PC-3 (cell line): ENCODE data around the gene PDGFD. TPM values are rescaled to one million over a fixed set of nuclear protein-coding genes. Genes with fewer than 3 reads are reported as not detected.

Experiments
- ATAC-seq: fragments of 200-7000 bp; cut with Tn5 transposase; 2 replicates; pipeline ENCODE4 v1.9.1; 2020; ENCODE audit warnings: mild to moderate bottlenecking, moderate library complexity
- BruUV-seq: library from RNA; stranded (reverse); fragments of 400-500 nt; replicated peaks from 2 replicates; lab custom pipeline; 2021; lab: Mats Ljungman, UMichigan
- CTCF ChIA-PET: fragments of 300-600 bp; sonication (Branson Sonifier 250); formaldehyde crosslinking; loops from one replicate; lab custom pipeline; 2022; ENCODE audit warnings: antibody characterized with exemption; lab: Charles Lee
- POLR2A ChIA-PET: fragments of 300-600 bp; sonication (Branson Sonifier 250); formaldehyde crosslinking; loops from one replicate; lab custom pipeline; 2022; ENCODE audit warnings: antibody characterized with exemption; ENCODE audit not compliant: unreplicated experiment; lab: Charles Lee
- DNase-seq: peaks from one replicate; pipeline ENCODE4 v3.0.0-alpha.2; 2015
- H2AFZ ChIP-seq: fragments of 300-600 bp; sonication (generic); 2 replicates; pipeline ENCODE4 v1.6.0; 2016; ENCODE audit warnings: antibody characterized with exemption, low read length
- H3F3A ChIP-seq: fragments of 300-600 bp; sonication (generic); one replicate; pipeline ENCODE4 v1.6.0; 2017; ENCODE audit warnings: antibody characterized with exemption, low read length, control low read depth, mild to moderate bottlenecking; ENCODE audit not compliant: unreplicated experiment
- H3K27ac ChIP-seq: fragments of 300-600 bp; sonication (generic); 2 replicates; pipeline ENCODE4 v1.5.1; 2016; ENCODE audit warnings: mild to moderate bottlenecking, low read length
- H3K27me3 ChIP-seq: fragments of 300-600 bp; sonication (generic); 2 replicates; pipeline ENCODE4 v1.6.1; 2016; ENCODE audit warnings: low read length, mixed read lengths
- H3K36me3 ChIP-seq: fragments of 300-600 bp; sonication (generic); 2 replicates; pipeline ENCODE4 v1.6.1; 2016; ENCODE audit warnings: low read depth, mixed run types, low read length, mixed read lengths
- H3K4me1 ChIP-seq: fragments of 300-600 bp; sonication (generic); 2 replicates; pipeline ENCODE4 v1.5.1; 2016; ENCODE audit warnings: low read length; ENCODE audit not compliant: insufficient read depth
- H3K4me2 ChIP-seq: fragments of 300-600 bp; sonication (generic); 2 replicates; pipeline ENCODE4 v1.6.0; 2016; ENCODE audit warnings: low read length
- H3K4me3 ChIP-seq: fragments of 300-600 bp; sonication (generic); 2 replicates; pipeline ENCODE4 v1.5.1; 2016; ENCODE audit warnings: mild to moderate bottlenecking, low read length, mixed read lengths
- H3K79me2 ChIP-seq: fragments of 300-600 bp; sonication (generic); 2 replicates; pipeline ENCODE4 v1.6.1; 2017; ENCODE audit warnings: low read length, mixed read lengths
- H3K9ac ChIP-seq: fragments of 300-600 bp; sonication (generic); 2 replicates; pipeline ENCODE4 v1.6.0; 2016; ENCODE audit warnings: mild to moderate bottlenecking, low read length
- H3K9me2 ChIP-seq: fragments of 300-600 bp; sonication (generic); replicated peaks from 2 replicates; pipeline ENCODE4 v1.6.1; 2016; ENCODE audit warnings: mixed run types, low read length, mixed read lengths
- H3K9me3 ChIP-seq: fragments of 300-600 bp; sonication (generic); 2 replicates; pipeline ENCODE4 v1.6.1; 2016; ENCODE audit warnings: low read length, mixed read lengths
- H4K20me1 ChIP-seq: fragments of 300-600 bp; sonication (generic); 2 replicates; pipeline ENCODE4 v1.6.1; 2016; ENCODE audit warnings: low read length, mixed read lengths
- EZH2 ChIP-seq: fragments of 300-600 bp; sonication (generic); IDR thresholded peaks from one replicate; pipeline ENCODE4 v1.6.1; 2017; ENCODE audit warnings: antibody characterized with exemption, mild to moderate bottlenecking, low read length; ENCODE audit not compliant: unreplicated experiment
- EZH2phosphoT487 ChIP-seq: fragments of 300-600 bp; sonication (generic); IDR thresholded peaks from 2 replicates; pipeline ENCODE4 v1.6.1; 2018; ENCODE audit warnings: mild to moderate bottlenecking, antibody characterized with exemption, low read length, borderline replicate concordance
- intact Hi-C: fragments of 100-400 bp; cut with micrococcal nuclease; formaldehyde crosslinking; loops from 2 replicates; pipeline ENCODE4 v1.9.0; 2023
- total RNA-seq: library from RNA; depleted of rRNA; stranded (reverse); fragments of >200 nt; gene quantifications from 2 replicates; pipeline ENCODE4 v1.2.3, GENCODE V29; 2014
- TF ChIP-seq, protein P1 (sequence below): fragments of 300-600 bp; sonication (generic); conservative IDR thresholded peaks from 2 replicates; pipeline ENCODE4 v1.5.1; 2017; ENCODE audit warnings: antibody characterized with exemption, low read depth, mild to moderate bottlenecking, low read length

The PDGFD gene
- total RNA-seq, 1 experiment from 2014 or later, result 5.0 TPM

DNA sequence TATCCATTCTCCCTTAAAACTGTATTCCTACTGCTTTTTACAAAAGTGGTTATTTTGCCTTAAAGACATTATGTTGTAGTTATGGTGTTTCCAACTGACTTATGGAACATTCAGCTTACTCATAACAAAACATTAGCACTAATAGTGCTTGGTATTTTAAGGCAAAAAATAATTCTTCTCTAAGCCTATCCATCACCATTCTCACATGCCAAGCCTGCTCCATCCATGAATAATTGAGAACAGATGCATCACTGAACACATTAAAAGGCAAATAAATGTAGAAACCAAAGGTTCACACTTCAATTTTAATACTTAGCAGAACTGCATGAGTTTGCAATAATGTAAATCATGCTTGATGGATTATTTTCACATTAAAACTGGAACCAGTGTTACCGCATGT is 169.9 kb downstream of the PDGFD start:
- TF ChIP-seq EZH2phosphoT487 (no peak), EZH2 (no peak)
- TF ChIP-seq, protein P1, sequence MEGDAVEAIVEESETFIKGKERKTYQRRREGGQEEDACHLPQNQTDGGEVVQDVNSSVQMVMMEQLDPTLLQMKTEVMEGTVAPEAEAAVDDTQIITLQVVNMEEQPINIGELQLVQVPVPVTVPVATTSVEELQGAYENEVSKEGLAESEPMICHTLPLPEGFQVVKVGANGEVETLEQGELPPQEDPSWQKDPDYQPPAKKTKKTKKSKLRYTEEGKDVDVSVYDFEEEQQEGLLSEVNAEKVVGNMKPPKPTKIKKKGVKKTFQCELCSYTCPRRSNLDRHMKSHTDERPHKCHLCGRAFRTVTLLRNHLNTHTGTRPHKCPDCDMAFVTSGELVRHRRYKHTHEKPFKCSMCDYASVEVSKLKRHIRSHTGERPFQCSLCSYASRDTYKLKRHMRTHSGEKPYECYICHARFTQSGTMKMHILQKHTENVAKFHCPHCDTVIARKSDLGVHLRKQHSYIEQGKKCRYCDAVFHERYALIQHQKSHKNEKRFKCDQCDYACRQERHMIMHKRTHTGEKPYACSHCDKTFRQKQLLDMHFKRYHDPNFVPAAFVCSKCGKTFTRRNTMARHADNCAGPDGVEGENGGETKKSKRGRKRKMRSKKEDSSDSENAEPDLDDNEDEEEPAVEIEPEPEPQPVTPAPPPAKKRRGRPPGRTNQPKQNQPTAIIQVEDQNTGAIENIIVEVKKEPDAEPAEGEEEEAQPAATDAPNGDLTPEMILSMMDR, result no peak
- no peak overlapping the region for H3K4me3 ChIP-seq
- no peak overlapping the region for H3K27ac ChIP-seq
- no peaks in the 10 kb centered on the region for H3K36me3 ChIP-seq
- H3K9ac ChIP-seq, result no peak overlapping the region
- CTCF ChIA-PET, result no interaction called here
- no peaks in the 10 kb centered on the region for H3K9me2 ChIP-seq
- POLR2A ChIA-PET, result no interaction called here
- ATAC-seq (no peak), DNase-seq (no peak)
- BruUV-seq, result no TSS peak
- no peaks in the 10 kb centered on the region for H3K4me1 ChIP-seq
- H2AFZ ChIP-seq, result no peak overlapping the region
- intact Hi-C loops, result no loop called here
- H3K79me2 ChIP-seq, result no peaks in the 10 kb centered on the region
- H3K4me2 ChIP-seq, result no peak overlapping the region
- no peaks in the 10 kb centered on the region for H4K20me1 ChIP-seq
- peaks cover 13% of the 10 kb centered on the region; the same call in 1 of the 2 replicates for H3K27me3 ChIP-seq
- no peaks in the 10 kb centered on the region for H3F3A ChIP-seq
- no peaks in the 10 kb centered on the region for H3K9me3 ChIP-seq

DNA sequence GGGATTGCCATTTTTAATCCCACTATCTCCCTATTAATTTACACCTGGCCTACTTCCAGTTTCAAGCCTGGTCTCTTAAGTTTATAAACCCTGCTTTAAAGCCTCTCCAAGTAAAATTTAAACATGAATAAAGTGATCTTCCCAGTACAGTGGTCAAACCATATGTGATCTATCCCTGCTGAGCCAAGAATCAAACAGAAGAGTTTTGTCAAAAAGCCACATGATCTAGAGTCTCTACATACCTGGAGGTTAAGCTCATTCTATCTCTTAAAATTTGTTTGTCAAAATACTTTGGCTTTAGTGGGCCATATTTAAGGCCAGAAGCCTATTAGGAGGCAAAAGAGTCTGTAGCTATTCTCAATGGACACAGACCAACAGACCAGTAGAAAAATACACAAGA is 170.4 kb downstream of the PDGFD start:
- intact Hi-C loops, result no loop called here
- POLR2A ChIA-PET, result no interaction called here
- no peaks in the 10 kb centered on the region for H3K9me3 ChIP-seq
- BruUV-seq, result no TSS peak
- H3K36me3 ChIP-seq, result no peaks in the 10 kb centered on the region
- no peak overlapping the region for H3K4me2 ChIP-seq
- peaks cover 13% of the 10 kb centered on the region; the same call in 1 of the 2 replicates for H3K27me3 ChIP-seq
- no peak overlapping the region for H3K27ac ChIP-seq
- DNase-seq, result no peak
- H3K4me3 ChIP-seq, result no peak overlapping the region
- H3K79me2 ChIP-seq, result no peaks in the 10 kb centered on the region
- no peak overlapping the region for H2AFZ ChIP-seq
- H3F3A ChIP-seq, result no peaks in the 10 kb centered on the region
- H4K20me1 ChIP-seq, result no peaks in the 10 kb centered on the region
- H3K4me1 ChIP-seq, result peaks cover 2% of the 10 kb centered on the region; the same call in 1 of the 2 replicates
- H3K9me2 ChIP-seq, result no peaks in the 10 kb centered on the region
- TF ChIP-seq, protein P1, result no peak
- CTCF ChIA-PET, result no interaction called here
- ATAC-seq, result no peak
- H3K9ac ChIP-seq, result no peak overlapping the region

- no peaks in the 10 kb centered on the region for H3K9me2 ChIP-seq
- no peaks in the 10 kb centered on the region for H3K79me2 ChIP-seq
- intact Hi-C loops, result loop anchor here (5.0 kb wide), 1 partner anchor 164 kb away; no protein-coding TSS in a partner anchor
- H3K9me3 ChIP-seq, result no peaks in the 10 kb centered on the region
- no peak overlapping the region for H3K27ac ChIP-seq
- no peaks in the 10 kb centered on the region for H3F3A ChIP-seq
- peaks cover 12% of the 10 kb centered on the region; the same call in 1 of the 2 replicates for H3K4me1 ChIP-seq
- no peak overlapping the region for H3K9ac ChIP-seq
- no peaks in the 10 kb centered on the region for H4K20me1 ChIP-seq
- ChIA-PET POLR2A (no interaction called here), CTCF (no interaction called here)
- no peaks in the 10 kb centered on the region for H3K36me3 ChIP-seq
- H3K4me2 ChIP-seq, result peak overlapping the region; percentile 19
- 0 out of 2 replicates have a peak overlapping the region, but pooled peaks have one; percentile 0 for H3K4me3 ChIP-seq
- peaks cover 7% of the 10 kb centered on the region; the same call in 1 of the 2 replicates for H3K27me3 ChIP-seq
- ATAC-seq, result peak; percentile 92
- H2AFZ ChIP-seq, result no peak overlapping the region
- DNase-seq, result peak; percentile 82
- BruUV-seq, result no TSS peak
- TF ChIP-seq EZH2, result no peak
- TF ChIP-seq EZH2phosphoT487, result no peak
- TF ChIP-seq, protein P1, result no peak
Measured at GRCh38 chr11:103988595-103988969, 175.4 kb downstream of the PDGFD start.
